Measurements from ENCODE around the gene HCN4. TPM values are rescaled to one million over a fixed set of nuclear protein-coding genes. Genes with fewer than 3 reads are reported as not detected.

Gene HCN4
- total and polyA plus RNA-seq, 2 of the 8 experiments (the other 6 are each of a cell fraction or from before 2014, with no cell fraction given): 3.7 to 8.5 TPM

DNA sequence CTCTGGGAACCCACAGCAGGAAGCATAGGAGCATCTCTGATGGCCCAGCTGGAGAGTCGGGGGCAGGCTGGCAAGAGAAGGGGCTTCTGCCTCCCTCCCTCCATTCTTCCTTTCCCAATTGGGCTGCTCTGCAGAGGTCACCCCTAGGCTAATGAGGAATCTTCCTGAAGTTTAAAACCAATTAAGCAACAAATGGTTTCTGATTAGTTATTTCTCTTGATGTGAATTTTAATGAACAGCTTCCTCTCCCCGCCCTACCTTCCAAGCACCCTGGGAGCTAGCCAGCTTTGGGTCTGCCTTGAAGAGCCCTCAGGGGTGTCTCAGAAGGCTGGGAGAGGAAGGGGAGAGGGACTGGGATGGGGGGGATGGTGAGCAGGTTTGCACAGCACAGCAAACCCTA lies 24.6 kb upstream of the HCN4 start (continued):
- TF ChIP-seq NRF1 (IDR thresholded peaks at IDR 0.05; ENCODE audit: low read depth, low read length) (no peak), ZNF274 (IDR thresholded peaks at IDR 0.05; ENCODE audit: borderline replicate concordance, extremely low read depth, low read length) (no peak), RAD21 (IDR thresholded peaks at IDR 0.05 in 1 of 2, conservative IDR thresholded peaks at IDR 0.05 in 1 of 2; ENCODE audit: low read depth in 2 of 2, low read length in 2 of 2) (no peak), EP300 (IDR thresholded peaks at IDR 0.05; ENCODE audit: borderline replicate concordance in 1 of 2, low read depth in 2 of 2, low read length in 2 of 2) (no peak), TAF1 (IDR thresholded peaks at IDR 0.05; ENCODE audit: low read depth, low read length) (no peak), CTBP2 (IDR thresholded peaks at IDR 0.05; ENCODE audit: borderline replicate concordance, insufficient read depth, insufficient read length, low read length) (no peak)
